ENCODE measurements around the gene ANK2.
A peak's percentile ranks its signal among the peaks of the same experiment; 100 is the strongest.

Gene ANK2

DNA sequence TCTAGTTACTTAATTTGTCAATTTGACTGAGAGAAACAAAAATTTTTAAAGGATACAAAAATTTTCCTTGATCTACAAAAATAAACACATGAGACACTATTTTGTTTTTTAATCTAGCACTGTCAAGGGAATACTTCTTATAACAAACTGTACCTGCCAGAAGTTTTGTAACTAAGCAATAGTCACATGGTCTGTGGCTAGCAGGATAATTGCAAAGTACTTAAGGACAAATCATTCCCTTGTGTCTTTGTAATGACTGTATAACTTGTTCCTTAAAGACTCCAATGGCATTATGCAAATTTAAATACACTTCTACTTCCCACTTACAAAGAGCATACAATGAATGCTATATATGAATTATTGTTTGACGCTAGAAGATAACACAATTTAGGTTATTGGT is 25.1 kb upstream of the ANK2 start:
- H3K4me3 ChIP-seq (ENCODE audit: low read depth, low read length): no peak overlapping the region
- DNase-seq (ENCODE audit: low read depth): no peak
- TF ChIP-seq, protein P1, sequence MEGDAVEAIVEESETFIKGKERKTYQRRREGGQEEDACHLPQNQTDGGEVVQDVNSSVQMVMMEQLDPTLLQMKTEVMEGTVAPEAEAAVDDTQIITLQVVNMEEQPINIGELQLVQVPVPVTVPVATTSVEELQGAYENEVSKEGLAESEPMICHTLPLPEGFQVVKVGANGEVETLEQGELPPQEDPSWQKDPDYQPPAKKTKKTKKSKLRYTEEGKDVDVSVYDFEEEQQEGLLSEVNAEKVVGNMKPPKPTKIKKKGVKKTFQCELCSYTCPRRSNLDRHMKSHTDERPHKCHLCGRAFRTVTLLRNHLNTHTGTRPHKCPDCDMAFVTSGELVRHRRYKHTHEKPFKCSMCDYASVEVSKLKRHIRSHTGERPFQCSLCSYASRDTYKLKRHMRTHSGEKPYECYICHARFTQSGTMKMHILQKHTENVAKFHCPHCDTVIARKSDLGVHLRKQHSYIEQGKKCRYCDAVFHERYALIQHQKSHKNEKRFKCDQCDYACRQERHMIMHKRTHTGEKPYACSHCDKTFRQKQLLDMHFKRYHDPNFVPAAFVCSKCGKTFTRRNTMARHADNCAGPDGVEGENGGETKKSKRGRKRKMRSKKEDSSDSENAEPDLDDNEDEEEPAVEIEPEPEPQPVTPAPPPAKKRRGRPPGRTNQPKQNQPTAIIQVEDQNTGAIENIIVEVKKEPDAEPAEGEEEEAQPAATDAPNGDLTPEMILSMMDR (conservative IDR thresholded peaks at IDR 0.05; ENCODE audit: low read depth, low read length): no peak

GRCh38 chr4:113025416-113025815 is 24.0 kb upstream of the ANK2 start:
- TF ChIP-seq, protein P1 (conservative IDR thresholded peaks at IDR 0.05; ENCODE audit: low read depth, low read length): no peak
- no peak for DNase-seq (ENCODE audit: low read depth)
- no peak overlapping the region for H3K4me3 ChIP-seq (ENCODE audit: low read depth, low read length)

- DNase-seq (ENCODE audit: low read depth): peak; percentile 4
- H3K4me3 ChIP-seq (ENCODE audit: low read depth, low read length): no peak overlapping the region
- TF ChIP-seq, protein P1 (conservative IDR thresholded peaks at IDR 0.05; ENCODE audit: low read depth, low read length): no peak
Observed at GRCh38 chr4:113026556-113026955, 22.9 kb upstream of the ANK2 start.

GRCh38 chr4:113028074-113028473 is 21.4 kb upstream of the ANK2 start:
- no peak overlapping the region for H3K4me3 ChIP-seq (ENCODE audit: low read depth, low read length)
- TF ChIP-seq, protein P1 (conservative IDR thresholded peaks at IDR 0.05; ENCODE audit: low read depth, low read length): no peak
- no peak for DNase-seq (ENCODE audit: low read depth)

GRCh38 chr4:113031212-113031611 is 18.2 kb upstream of the ANK2 start:
- TF ChIP-seq, protein P1 (conservative IDR thresholded peaks at IDR 0.05; ENCODE audit: low read depth, low read length): no peak
- no peak overlapping the region for H3K4me3 ChIP-seq (ENCODE audit: low read depth, low read length)
- DNase-seq (ENCODE audit: low read depth): no peak

GRCh38 chr4:113040793-113041192 is 8.7 kb upstream of the ANK2 start:
- H3K4me3 ChIP-seq (ENCODE audit: low read depth, low read length): no peak overlapping the region
- TF ChIP-seq, protein P1 (conservative IDR thresholded peaks at IDR 0.05; ENCODE audit: low read depth, low read length): no peak
- DNase-seq (ENCODE audit: low read depth): no peak

- H3K4me3 ChIP-seq (ENCODE audit: low read depth, low read length): no peak overlapping the region
- TF ChIP-seq, protein P1 (conservative IDR thresholded peaks at IDR 0.05; ENCODE audit: low read depth, low read length): no peak
- no peak for DNase-seq (ENCODE audit: low read depth)
Observed at GRCh38 chr4:113042502-113042901, 7.0 kb upstream of the ANK2 start.
